Stimulated activated CD4-positive, alpha-beta T cell treated with anti-CD3 and anti-CD28 coated beads, Interleukin-15, amount 100 ng/mL, for 48 hours (primary cell): ENCODE measurements around the gene TBX15.
"Not testable (repeated sequence)": the region's sequence is repeated elsewhere in the genome, so short reads cannot be mapped to it uniquely, and the experiment has no call there.

Experiments used
- DNase-seq, 2 donors: peaks; one replicate each; pipeline ENCODE4 v3.0.0-alpha.2; 2020; ENCODE audit warnings: low read depth in 2 of 2

The TBX15 gene

GRCh38 chr1:118958937-118959631, 29.1 kb downstream of the TBX15 start:
- no peak for DNase-seq

- no peak for DNase-seq
Observed at GRCh38 chr1:118958140-118958539, 30.0 kb downstream of the TBX15 start.

- DNase-seq: not testable (repeated sequence)
Observed at GRCh38 chr1:118957579-118957978, 30.6 kb downstream of the TBX15 start.

- no peak for DNase-seq
Observed at GRCh38 chr1:118954301-118954905, 33.7 kb downstream of the TBX15 start.

GRCh38 chr1:118951270-118951936, 36.7 kb downstream of the TBX15 start:
- DNase-seq: no peak

- no peak for DNase-seq
Observed at GRCh38 chr1:118949315-118949714, 38.8 kb downstream of the TBX15 start.

GRCh38 chr1:118948846-118949245, 39.3 kb downstream of the TBX15 start:
- no peak for DNase-seq

GRCh38 chr1:118948351-118948750, 39.8 kb downstream of the TBX15 start:
- no peak for DNase-seq

- DNase-seq: no peak
Observed at GRCh38 chr1:118947790-118948189, 40.4 kb downstream of the TBX15 start.

- DNase-seq: no peak
Observed at GRCh38 chr1:118947003-118947765, 41.0 kb downstream of the TBX15 start.

- no peak for DNase-seq
Observed at GRCh38 chr1:118945489-118945888, 42.7 kb downstream of the TBX15 start.

- DNase-seq: no peak
Observed at GRCh38 chr1:118944546-118944945, 43.6 kb downstream of the TBX15 start.

GRCh38 chr1:118944133-118944532, 44.0 kb downstream of the TBX15 start:
- no peak for DNase-seq

GRCh38 chr1:118940957-118941356, 47.2 kb downstream of the TBX15 start:
- no peak for DNase-seq

- no peak for DNase-seq
Observed at GRCh38 chr1:118937413-118938072, 50.6 kb downstream of the TBX15 start.

- no peak for DNase-seq
Observed at GRCh38 chr1:118934706-118935105, 53.4 kb downstream of the TBX15 start.

- DNase-seq: no peak
Observed at GRCh38 chr1:118933051-118933781, 54.9 kb downstream of the TBX15 start.

GRCh38 chr1:118931876-118932275, 56.3 kb downstream of the TBX15 start:
- no peak for DNase-seq

- DNase-seq: no peak
Observed at GRCh38 chr1:118928739-118929554, 59.2 kb downstream of the TBX15 start.
